Esophagus muscularis mucosa (tissue), 4 donors: ENCODE results near the gene EFR3B. TPM values are rescaled to one million over a fixed set of nuclear protein-coding genes. Genes with fewer than 3 reads are reported as not detected.

Experiments used
- DNase-seq: peaks from one replicate; pipeline ENCODE4 v3.0.0-alpha.2; 2017; ENCODE audit errors: extremely low spot score
- H3K27ac ChIP-seq, 4 donors: fragments of 200-600 bp; sonication (generic); replicated peaks in 1 of 4; 1 replicate in 3 of 4; 2 replicates in 1 of 4; pipeline ENCODE4 v1.5.1; 2016 to 2019; ENCODE audit warnings: mild to moderate bottlenecking in 1 of 4
- H3K27me3 ChIP-seq, 4 donors: fragments of 200-600 bp; sonication (generic); one replicate each; pipeline versions ENCODE4 v1.5.1 to v1.6.0; 2016 to 2019
- H3K36me3 ChIP-seq, 4 donors: fragments of 200-600 bp; sonication (generic); one replicate each; pipeline ENCODE4 v1.5.1; 2016 to 2019
- H3K4me1 ChIP-seq, 4 donors: fragments of 200-600 bp; sonication (generic); one replicate each; pipeline ENCODE4 v1.5.1; 2016 to 2019
- H3K4me3 ChIP-seq, 4 donors: fragments of 200-600 bp; sonication (generic); 1 replicate in 2 of 4; 2 replicates in 2 of 4; pipeline ENCODE4 v1.5.1; 2016 to 2019; ENCODE audit warnings: mild to moderate bottlenecking in 4 of 4, moderate library complexity in 1 of 4
- H3K9me3 ChIP-seq, 4 donors: fragments of 200-600 bp; sonication (generic); 1 replicate in 3 of 4; 2 replicates in 1 of 4; pipeline ENCODE4 v1.5.1; 2016 to 2019
- CTCF ChIP-seq, 3 experiments: fragments of 200-600 bp in 2 of 3; fragments of 450-650 bp in 1 of 3; sonication (generic) in 2 of 3; IDR thresholded peaks; one replicate each; pipeline ENCODE4 v1.5.1; 2017 to 2019; ENCODE audit warnings: antibody characterized with exemption in 3 of 3, mild to moderate bottlenecking in 2 of 3, moderate library complexity in 1 of 3
- EP300 ChIP-seq: sonication (generic); formaldehyde crosslinking; IDR thresholded peaks from one replicate; pipeline ENCODE4 v1.6.1; 2017; ENCODE audit warnings: antibody characterized with exemption
- POLR2A ChIP-seq: fragments of 450-650 bp; IDR thresholded peaks from one replicate; pipeline ENCODE4 v1.6.1; 2017; ENCODE audit warnings: antibody characterized with exemption, moderate library complexity, mild to moderate bottlenecking, low read depth
- POLR2AphosphoS5 ChIP-seq, 2 donors: sonication (generic); formaldehyde crosslinking; IDR thresholded peaks; one replicate each; pipeline ENCODE4 v1.6.1; 2017; ENCODE audit warnings: antibody characterized with exemption in 2 of 2
- WGBS: methylation state at CpG from one replicate; pipeline ENCODE4 v1.1.5; 2018; 5-methylcytosine and 5-hydroxymethylcytosine counted together
- intact Hi-C: fragments of 100-400 bp; cut with DNase I; formaldehyde crosslinking; loops from one replicate; pipeline ENCODE4 v1.15.1; 2023
- total RNA-seq, 4 donors: library from RNA; depleted of rRNA; stranded (reverse); fragments of >200 nt; gene quantifications; one replicate each; pipeline versions ENCODE4 v1.1.0 to v1.2.1, GENCODE V29; 2016

The EFR3B gene
- total RNA-seq, 4 donors from 2014 or later: 0.65 to 2.9 (median 1.00) TPM

GRCh38 chr2:25077789-25078169 lies 35.9 kb downstream of the EFR3B start:
- TF ChIP-seq CTCF (IDR thresholded peaks at IDR 0.05) (no peak), POLR2A (no peak), POLR2AphosphoS5 (IDR thresholded peaks at IDR 0.05) (no peak), EP300 (no peak)
- Histone ChIP-seq H3K27me3 (no peaks in the 10 kb centered on the region), H3K27ac (peak overlapping the region; percentile 60 to 71 (median 67)), H3K36me3 (no peaks in the 10 kb centered on the region), H3K4me3 (no peak overlapping the region), H3K9me3 (no peaks in the 10 kb centered on the region), H3K4me1 (peaks cover 27 to 42% (median 36%) of the 10 kb centered on the region in 4 donors)
- 69% methylated on average over 2 of the region's 2 CpGs for WGBS
- intact Hi-C loops: no loop called here
- no peak for DNase-seq

GRCh38 chr2:25078170-25079049 lies 36.5 kb downstream of the EFR3B start:
- Histone ChIP-seq H3K4me1 (peaks cover 27 to 44% (median 37%) of the 10 kb centered on the region in 4 donors), H3K27ac (peak overlapping the region; percentile 60 to 71 (median 67)), H3K36me3 (no peaks in the 10 kb centered on the region), H3K27me3 (no peaks in the 10 kb centered on the region), H3K9me3 (no peaks in the 10 kb centered on the region), H3K4me3 (peak overlapping the region in 3 of 4 donors; percentile 17 to 30 (median 20))
- 25% methylated on average over 16 of the region's 16 CpGs for WGBS
- peak; percentile 50 to 64 for TF ChIP-seq POLR2AphosphoS5 (IDR thresholded peaks at IDR 0.05)
- no peak for TF ChIP-seq POLR2A
- intact Hi-C loops: no loop called here
- DNase-seq: no peak

GRCh38 chr2:25079050-25079635 lies 37.3 kb downstream of the EFR3B start:
- peak overlapping the region in 1 of 4 donors; percentile 30 for H3K4me3 ChIP-seq
- no peak for TF ChIP-seq CTCF (IDR thresholded peaks at IDR 0.05)
- peak overlapping the region; percentile 60 to 71 (median 67) for H3K27ac ChIP-seq
- no peaks in the 10 kb centered on the region for H3K9me3 ChIP-seq
- 83% methylated on average over 3 of the region's 3 CpGs for WGBS
- H3K27me3 ChIP-seq: no peaks in the 10 kb centered on the region
- H3K4me1 ChIP-seq: peaks cover 27 to 44% (median 37%) of the 10 kb centered on the region in 4 donors
- no peak for DNase-seq
- intact Hi-C loops: no loop called here
- no peaks in the 10 kb centered on the region for H3K36me3 ChIP-seq

- intact Hi-C loops: no loop called here
- TF ChIP-seq CTCF (IDR thresholded peaks at IDR 0.05): no peak
- Histone ChIP-seq H3K4me3 (no peak overlapping the region), H3K27ac (no peak overlapping the region), H3K4me1 (peaks cover 27 to 44% (median 37%) of the 10 kb centered on the region in 4 donors), H3K36me3 (no peaks in the 10 kb centered on the region), H3K9me3 (no peaks in the 10 kb centered on the region), H3K27me3 (no peaks in the 10 kb centered on the region)
- no peak for DNase-seq
- 90% methylated on average over 9 of the region's 9 CpGs for WGBS
Measured at GRCh38 chr2:25081237-25081790, 39.4 kb downstream of the EFR3B start.

GRCh38 chr2:25082002-25082622 lies 40.2 kb downstream of the EFR3B start:
- Histone ChIP-seq H3K27me3 (no peaks in the 10 kb centered on the region), H3K27ac (no peak overlapping the region), H3K4me3 (no peak overlapping the region), H3K4me1 (peaks cover 27 to 37% (median 31%) of the 10 kb centered on the region in 4 donors), H3K9me3 (no peaks in the 10 kb centered on the region), H3K36me3 (no peaks in the 10 kb centered on the region)
- no peak for TF ChIP-seq POLR2A
- TF ChIP-seq POLR2AphosphoS5 (IDR thresholded peaks at IDR 0.05): no peak
- no peak for TF ChIP-seq CTCF (IDR thresholded peaks at IDR 0.05)
- no peak for TF ChIP-seq EP300
- intact Hi-C loops: no loop called here
- no peak for DNase-seq
- WGBS: 81% methylated on average over 6 of the region's 6 CpGs
